MM.1S (cell line): Measurements from ENCODE around the gene SLC35F3.

Experiments
- CTCF ChIP-seq: fragments of 300-600 bp; sonication (generic); IDR thresholded peaks from 2 replicates; pipeline ENCODE4 v1.5.1; 2016; ENCODE audit warnings: antibody characterized with exemption, low read length, mixed read lengths
- EZH2 ChIP-seq: fragments of 300-600 bp; sonication (generic); optimal IDR thresholded peaks from 2 replicates; pipeline ENCODE3; 2017; ENCODE audit warnings: low read depth, mild to moderate bottlenecking, antibody characterized with exemption, low read length, mixed read lengths
- EZH2phosphoT487 ChIP-seq: fragments of 300-600 bp; sonication (generic); IDR thresholded peaks from 2 replicates; pipeline ENCODE4 v1.6.1; 2018; ENCODE audit warnings: antibody characterized with exemption, low read length

GRCh38 chr1:234090212-234091064 is 186.0 kb downstream of the SLC35F3 start:
- TF ChIP-seq CTCF (no peak), EZH2phosphoT487 (no peak), EZH2 (no peak)
